Measurements from ENCODE around the gene USP43. TPM values are rescaled to one million over a fixed set of nuclear protein-coding genes. Genes with fewer than 3 reads are reported as not detected.

The USP43 gene
- total RNA-seq, 1 donor from 2014 or later, result not detected

- Histone ChIP-seq H3K27ac (no peak overlapping the region), H3K27me3 (no peaks in the 10 kb centered on the region), H3K9me3 (ENCODE audit: low read depth) (no peaks in the 10 kb centered on the region), H3K9ac (no peak overlapping the region), H3K79me2 (ENCODE audit: low read depth) (no peaks in the 10 kb centered on the region), H3K4me2 (no peak overlapping the region), H3K4me3 (no peak overlapping the region), H4K20me1 (ENCODE audit: low read depth) (no peaks in the 10 kb centered on the region), H3F3A (ENCODE audit: low read depth) (no peaks in the 10 kb centered on the region), H3K4me1 (no peaks in the 10 kb centered on the region), H2AFZ (replicated peaks) (no peak overlapping the region), H3K36me3 (no peaks in the 10 kb centered on the region)
- H3K4me3 Mint-ChIP-seq, result no peak overlapping the region
- peaks cover 4% of the 10 kb centered on the region for H3K27me3 Mint-ChIP-seq (ENCODE audit: insufficient read depth, low read depth)
- H3K4me1 Mint-ChIP-seq, result peaks cover 4% of the 10 kb centered on the region
- no peak for DNase-seq (ENCODE audit: low spot score)
- H3K9me3 Mint-ChIP-seq, result no peaks in the 10 kb centered on the region
- TF ChIP-seq EZH2phosphoT487 (IDR thresholded peaks at IDR 0.05), result no peak
- no peak overlapping the region for H3K27ac Mint-ChIP-seq
- H3K36me3 Mint-ChIP-seq, result no peaks in the 10 kb centered on the region
Observed at GRCh38 chr17:9615486-9615885, 29.8 kb upstream of the USP43 start.

GRCh38 chr17:9622961-9623360, 22.4 kb upstream of the USP43 start:
- Mint-ChIP-seq H3K4me1 (no peaks in the 10 kb centered on the region), H3K4me3 (no peak overlapping the region), H3K36me3 (no peaks in the 10 kb centered on the region), H3K27me3 (ENCODE audit: insufficient read depth, low read depth) (peaks cover 2% of the 10 kb centered on the region), H3K27ac (no peak overlapping the region), H3K9me3 (peaks cover 19% of the 10 kb centered on the region)
- Histone ChIP-seq H3K4me3 (no peak overlapping the region), H4K20me1 (ENCODE audit: low read depth) (no peaks in the 10 kb centered on the region), H3F3A (ENCODE audit: low read depth) (no peaks in the 10 kb centered on the region), H3K27me3 (no peaks in the 10 kb centered on the region), H3K4me2 (no peak overlapping the region), H3K79me2 (ENCODE audit: low read depth) (no peaks in the 10 kb centered on the region), H2AFZ (replicated peaks) (no peak overlapping the region), H3K9ac (no peak overlapping the region), H3K4me1 (no peaks in the 10 kb centered on the region), H3K36me3 (no peaks in the 10 kb centered on the region), H3K27ac (no peak overlapping the region), H3K9me3 (ENCODE audit: low read depth) (no peaks in the 10 kb centered on the region)
- DNase-seq (ENCODE audit: low spot score), result no peak
- no peak for TF ChIP-seq EZH2phosphoT487 (IDR thresholded peaks at IDR 0.05)
- no peak for TF ChIP-seq EZH2 (IDR thresholded peaks at IDR 0.05)
- no peak for TF ChIP-seq CTCF (IDR thresholded peaks at IDR 0.05)

DNA sequence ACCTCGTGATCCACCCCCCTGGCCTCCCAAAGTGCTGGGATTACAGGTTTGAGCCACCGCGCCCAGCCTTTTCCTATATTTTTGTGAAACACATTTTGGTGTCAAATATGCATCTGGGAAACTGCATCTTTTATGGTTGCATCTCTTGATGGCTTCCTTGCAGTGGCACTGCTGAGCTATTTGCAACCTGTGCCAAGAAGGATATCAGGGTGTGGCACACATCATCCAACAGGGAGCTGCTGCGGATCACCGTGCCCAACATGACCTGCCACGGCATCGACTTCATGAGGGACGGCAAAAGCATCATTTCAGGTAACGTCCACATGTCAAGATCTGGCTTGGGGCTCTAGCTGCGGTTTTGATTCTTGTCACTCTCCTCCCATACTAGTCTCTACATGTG, 16.8 kb upstream of the USP43 start:
- H3K9me3 ChIP-seq (ENCODE audit: low read depth), result no peaks in the 10 kb centered on the region
- no peak overlapping the region for H3K9ac ChIP-seq
- H3K36me3 Mint-ChIP-seq, result no peaks in the 10 kb centered on the region
- H3K4me1 Mint-ChIP-seq, result no peaks in the 10 kb centered on the region
- no peak overlapping the region for H3K27ac ChIP-seq
- H3K4me3 Mint-ChIP-seq, result no peak overlapping the region
- no peaks in the 10 kb centered on the region for H4K20me1 ChIP-seq (ENCODE audit: low read depth)
- H3K4me3 ChIP-seq, result no peak overlapping the region
- no peaks in the 10 kb centered on the region for H3K4me1 ChIP-seq
- no peak overlapping the region for H2AFZ ChIP-seq (replicated peaks)
- no peaks in the 10 kb centered on the region for H3F3A ChIP-seq (ENCODE audit: low read depth)
- no peaks in the 10 kb centered on the region for H3K36me3 ChIP-seq
- H3K27me3 ChIP-seq, result no peaks in the 10 kb centered on the region
- H3K4me2 ChIP-seq, result no peak overlapping the region
- no peak for DNase-seq (ENCODE audit: low spot score)
- no peaks in the 10 kb centered on the region for H3K79me2 ChIP-seq (ENCODE audit: low read depth)
- peaks cover 16% of the 10 kb centered on the region for H3K9me3 Mint-ChIP-seq
- H3K27me3 Mint-ChIP-seq (ENCODE audit: insufficient read depth, low read depth), result peaks cover 8% of the 10 kb centered on the region
- TF ChIP-seq EZH2phosphoT487 (IDR thresholded peaks at IDR 0.05) (no peak), EZH2 (IDR thresholded peaks at IDR 0.05) (no peak), CTCF (IDR thresholded peaks at IDR 0.05) (no peak)
- no peak overlapping the region for H3K27ac Mint-ChIP-seq

GRCh38 chr17:9632741-9633140, 12.6 kb upstream of the USP43 start:
- peaks cover 8% of the 10 kb centered on the region for H3K27me3 Mint-ChIP-seq (ENCODE audit: insufficient read depth, low read depth)
- Histone ChIP-seq H3K27ac (no peak overlapping the region), H3K4me2 (no peak overlapping the region), H3K9ac (no peak overlapping the region), H3K4me3 (no peak overlapping the region), H3K79me2 (ENCODE audit: low read depth) (no peaks in the 10 kb centered on the region), H2AFZ (replicated peaks) (no peak overlapping the region), H3K9me3 (ENCODE audit: low read depth) (no peaks in the 10 kb centered on the region), H3F3A (ENCODE audit: low read depth) (no peaks in the 10 kb centered on the region), H3K36me3 (no peaks in the 10 kb centered on the region), H3K4me1 (no peaks in the 10 kb centered on the region), H3K27me3 (no peaks in the 10 kb centered on the region), H4K20me1 (ENCODE audit: low read depth) (no peaks in the 10 kb centered on the region)
- peaks cover 9% of the 10 kb centered on the region for H3K9me3 Mint-ChIP-seq
- no peak for DNase-seq (ENCODE audit: low spot score)
- H3K27ac Mint-ChIP-seq, result no peak overlapping the region
- TF ChIP-seq EZH2 (IDR thresholded peaks at IDR 0.05) (no peak), EZH2phosphoT487 (IDR thresholded peaks at IDR 0.05) (no peak)
- H3K36me3 Mint-ChIP-seq, result no peaks in the 10 kb centered on the region
- no peak overlapping the region for H3K4me3 Mint-ChIP-seq
- no peaks in the 10 kb centered on the region for H3K4me1 Mint-ChIP-seq

Data from neural progenitor cell (in vitro differentiated cells).